HepG2 (cell line): ENCODE results near the gene SSTR5. TPM values are rescaled to one million over a fixed set of nuclear protein-coding genes. Genes with fewer than 3 reads are reported as not detected.
A peak's percentile ranks its signal among the peaks of the same experiment; 100 is the strongest.

Experiments used
- IKZF4 ChIP-seq: sonication (generic); formaldehyde crosslinking; IDR thresholded peaks from 2 replicates; pipeline ENCODE4 v1.5.1; 2020; ENCODE audit warnings: borderline replicate concordance, mild to moderate bottlenecking, low read depth, missing genetic modification reagents; ENCODE audit errors: not compliant biosample characterization
- MTF2 ChIP-seq: sonication (generic); formaldehyde crosslinking; IDR thresholded peaks from 2 replicates; pipeline ENCODE4 v1.5.0; 2020; ENCODE audit warnings: missing genetic modification reagents, borderline replicate concordance
- NFYC ChIP-seq: IDR thresholded peaks from 2 replicates; pipeline ENCODE4 v1.6.1; 2016; ENCODE audit warnings: missing genetic modification reagents, missing compliant biosample characterization
- NR2F2 ChIP-seq: IDR thresholded peaks from 2 replicates; pipeline ENCODE4 v1.6.1; 2012; ENCODE audit warnings: low read depth, inconsistent platforms, borderline replicate concordance
- PHF21A ChIP-seq: sonication (generic); formaldehyde crosslinking; IDR thresholded peaks from 2 replicates; pipeline ENCODE4 v1.5.0; 2020; ENCODE audit warnings: mild to moderate bottlenecking, missing genetic modification reagents
- TAF1 ChIP-seq: sonication (generic); formaldehyde crosslinking; IDR thresholded peaks from 2 replicates; pipeline ENCODE4 v1.4.0; 2020; ENCODE audit warnings: missing genetic modification reagents
- TBL1XR1 ChIP-seq: fragments of 150-350 bp; IDR thresholded peaks from 2 replicates; pipeline ENCODE4 v1.6.1; 2014; ENCODE audit warnings: borderline replicate concordance, low read length; ENCODE audit not compliant: partially characterized antibody
- ZNF329 ChIP-seq: sonication (generic); formaldehyde crosslinking; IDR thresholded peaks from 2 replicates; pipeline ENCODE4 v1.9.0; 2021; ENCODE audit warnings: low read depth, mild to moderate bottlenecking, missing genetic modification reagents
- ZNF547 ChIP-seq: sonication (generic); formaldehyde crosslinking; IDR thresholded peaks from 2 replicates; pipeline ENCODE4 v1.5.1; 2020; ENCODE audit warnings: mild to moderate bottlenecking, missing genetic modification reagents
- ZNF567 ChIP-seq: sonication (generic); formaldehyde crosslinking; IDR thresholded peaks from 2 replicates; pipeline ENCODE4 v1.8.1; 2023; ENCODE audit warnings: mild to moderate bottlenecking, missing genetic modification reagents, borderline replicate concordance
- ZNF614 ChIP-seq: IDR thresholded peaks from 2 replicates; pipeline ENCODE4 v1.6.1; 2018; ENCODE audit warnings: missing biosample characterization, missing genetic modification reagents, inconsistent platforms, borderline replicate concordance
- ZNF674 ChIP-seq: sonication (generic); formaldehyde crosslinking; IDR thresholded peaks from 2 replicates; pipeline ENCODE4 v1.5.0; 2020; ENCODE audit warnings: low read depth, mild to moderate bottlenecking, missing genetic modification reagents
- ZNF777 ChIP-seq: sonication (generic); formaldehyde crosslinking; IDR thresholded peaks from 2 replicates; pipeline ENCODE4 v1.4.0; 2020; ENCODE audit warnings: missing genetic modification reagents
- polyA plus RNA-seq, 8 experiments: library from polyadenylated mRNA; depleted of rRNA in 3 of 8; stranded (reverse) in 7 of 8; unstranded in 1 of 8; fragments of >200 nt; fragmentation: Illumina TruSeq in 4 of 8; extraction: Trizol in 4 of 8; gene quantifications; 2 replicates each; pipeline versions ENCODE4 v1.2.1 to v1.2.3, GENCODE V29; 2011 to 2016; ENCODE audit warnings: low read depth in 4 of 8, missing spikeins in 1 of 8, mixed read lengths in 1 of 8; ENCODE audit not compliant: insufficient read depth in 1 of 8
- total RNA-seq, 5 experiments: library from RNA; depleted of rRNA; stranded (reverse); fragments of >200 nt; fragmentation: Illumina TruSeq; extraction: Trizol; gene quantifications; 2 replicates each; pipeline ENCODE4 v1.2.3, GENCODE V29; 2016; ENCODE audit warnings: low read depth in 1 of 5
- TF ChIP-seq, protein P1 (sequence below), 2 experiments: sonication (generic) in 1 of 2; formaldehyde crosslinking in 1 of 2; IDR thresholded peaks; 2 replicates each; pipeline versions ENCODE4 v1.6.1 to v1.9.0; 2014 to 2022; ENCODE audit warnings: antibody characterized with exemption in 1 of 2, borderline replicate concordance in 1 of 2, inconsistent platforms in 1 of 2, low read depth in 1 of 2, missing genetic modification reagents in 1 of 2
- TF ChIP-seq, protein P2 (sequence below): sonication (generic); formaldehyde crosslinking; conservative IDR thresholded peaks from 2 replicates; pipeline ENCODE4 v1.4.0; 2020; ENCODE audit warnings: missing genetic modification reagents
- TF ChIP-seq, protein P3 (sequence below): IDR thresholded peaks from 2 replicates; pipeline ENCODE4 v1.6.1; 2016; ENCODE audit warnings: mild to moderate bottlenecking, missing biosample characterization, missing genetic modification reagents
- TF ChIP-seq, protein P4 (sequence below): sonication (generic); formaldehyde crosslinking; IDR thresholded peaks from 2 replicates; pipeline ENCODE4 v1.4.0; 2020; ENCODE audit warnings: missing genetic modification reagents, mild to moderate bottlenecking, borderline replicate concordance

Gene SSTR5
- total and polyA plus RNA-seq, 2 of the 13 experiments (the other 11 are each of a cell fraction or from before 2014, with no cell fraction given) = 0.20 to 0.49 TPM

DNA sequence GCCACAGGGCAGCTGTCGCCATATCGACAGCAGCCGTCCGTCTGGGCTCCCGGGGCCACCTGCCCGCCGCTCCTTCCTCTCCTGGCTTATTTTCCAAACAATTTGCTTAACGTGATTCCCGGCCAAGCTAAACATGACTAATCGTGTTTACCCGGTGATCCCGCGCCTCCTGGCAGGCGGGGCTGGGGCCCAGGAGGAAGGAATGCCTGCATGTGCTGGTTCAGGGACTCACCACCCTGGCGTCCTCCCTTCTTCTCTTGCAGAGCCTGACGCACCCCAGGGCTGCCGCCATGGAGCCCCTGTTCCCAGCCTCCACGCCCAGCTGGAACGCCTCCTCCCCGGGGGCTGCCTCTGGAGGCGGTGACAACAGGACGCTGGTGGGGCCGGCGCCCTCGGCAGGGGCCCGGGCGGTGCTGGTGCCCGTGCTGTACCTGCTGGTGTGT is 6.1 kb downstream of the SSTR5 start (continued):
- TF ChIP-seq ZNF777 (CRISPR knock-in tag) = peak; percentile 85
- peak; percentile 57; the same call in 1 of the 2 replicates for TF ChIP-seq NR2F2
- no peak; the same call in 1 of the 2 replicates for TF ChIP-seq ZNF567 (CRISPR knock-in tag)
- peak; percentile 94 for TF ChIP-seq PHF21A (CRISPR knock-in tag)
- 0 out of 2 replicates have a peak, but pooled peaks have one; percentile 40 for TF ChIP-seq ZNF329 (CRISPR knock-in tag)
- TF ChIP-seq, protein P1, sequence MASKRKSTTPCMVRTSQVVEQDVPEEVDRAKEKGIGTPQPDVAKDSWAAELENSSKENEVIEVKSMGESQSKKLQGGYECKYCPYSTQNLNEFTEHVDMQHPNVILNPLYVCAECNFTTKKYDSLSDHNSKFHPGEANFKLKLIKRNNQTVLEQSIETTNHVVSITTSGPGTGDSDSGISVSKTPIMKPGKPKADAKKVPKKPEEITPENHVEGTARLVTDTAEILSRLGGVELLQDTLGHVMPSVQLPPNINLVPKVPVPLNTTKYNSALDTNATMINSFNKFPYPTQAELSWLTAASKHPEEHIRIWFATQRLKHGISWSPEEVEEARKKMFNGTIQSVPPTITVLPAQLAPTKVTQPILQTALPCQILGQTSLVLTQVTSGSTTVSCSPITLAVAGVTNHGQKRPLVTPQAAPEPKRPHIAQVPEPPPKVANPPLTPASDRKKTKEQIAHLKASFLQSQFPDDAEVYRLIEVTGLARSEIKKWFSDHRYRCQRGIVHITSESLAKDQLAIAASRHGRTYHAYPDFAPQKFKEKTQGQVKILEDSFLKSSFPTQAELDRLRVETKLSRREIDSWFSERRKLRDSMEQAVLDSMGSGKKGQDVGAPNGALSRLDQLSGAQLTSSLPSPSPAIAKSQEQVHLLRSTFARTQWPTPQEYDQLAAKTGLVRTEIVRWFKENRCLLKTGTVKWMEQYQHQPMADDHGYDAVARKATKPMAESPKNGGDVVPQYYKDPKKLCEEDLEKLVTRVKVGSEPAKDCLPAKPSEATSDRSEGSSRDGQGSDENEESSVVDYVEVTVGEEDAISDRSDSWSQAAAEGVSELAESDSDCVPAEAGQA (IDR thresholded peaks at IDR 0.05; ENCODE audit: low read depth) = no peak; the same call in 1 of the 2 replicates
- TF ChIP-seq, protein P1 (CRISPR knock-in tag; IDR thresholded peaks at IDR 0.05; ENCODE audit: borderline replicate concordance) = 0 out of 2 replicates have a peak, but pooled peaks have one; percentile 67
- TF ChIP-seq MTF2 = no peak
- TF ChIP-seq, protein P2, sequence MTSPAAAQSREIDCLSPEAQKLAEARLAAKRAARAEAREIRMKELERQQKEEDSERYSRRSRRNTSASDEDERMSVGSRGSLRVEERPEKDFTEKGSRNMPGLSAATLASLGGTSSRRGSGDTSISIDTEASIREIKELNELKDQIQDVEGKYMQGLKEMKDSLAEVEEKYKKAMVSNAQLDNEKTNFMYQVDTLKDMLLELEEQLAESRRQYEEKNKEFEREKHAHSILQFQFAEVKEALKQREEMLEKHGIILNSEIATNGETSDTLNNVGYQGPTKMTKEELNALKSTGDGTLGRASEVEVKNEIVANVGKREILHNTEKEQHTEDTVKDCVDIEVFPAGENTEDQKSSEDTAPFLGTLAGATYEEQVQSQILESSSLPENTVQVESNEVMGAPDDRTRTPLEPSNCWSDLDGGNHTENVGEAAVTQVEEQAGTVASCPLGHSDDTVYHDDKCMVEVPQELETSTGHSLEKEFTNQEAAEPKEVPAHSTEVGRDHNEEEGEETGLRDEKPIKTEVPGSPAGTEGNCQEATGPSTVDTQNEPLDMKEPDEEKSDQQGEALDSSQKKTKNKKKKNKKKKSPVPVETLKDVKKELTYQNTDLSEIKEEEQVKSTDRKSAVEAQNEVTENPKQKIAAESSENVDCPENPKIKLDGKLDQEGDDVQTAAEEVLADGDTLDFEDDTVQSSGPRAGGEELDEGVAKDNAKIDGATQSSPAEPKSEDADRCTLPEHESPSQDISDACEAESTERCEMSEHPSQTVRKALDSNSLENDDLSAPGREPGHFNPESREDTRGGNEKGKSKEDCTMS (CRISPR knock-in tag) = no peak
- TF ChIP-seq ZNF674 (CRISPR knock-in tag) = no peak
- peak; percentile 74; the same call in 1 of the 2 replicates for TF ChIP-seq ZNF614
- peak; percentile 66 for TF ChIP-seq IKZF4
- peak; percentile 57; the same call in 1 of the 2 replicates for TF ChIP-seq TAF1 (CRISPR knock-in tag)
- TF ChIP-seq, protein P3, sequence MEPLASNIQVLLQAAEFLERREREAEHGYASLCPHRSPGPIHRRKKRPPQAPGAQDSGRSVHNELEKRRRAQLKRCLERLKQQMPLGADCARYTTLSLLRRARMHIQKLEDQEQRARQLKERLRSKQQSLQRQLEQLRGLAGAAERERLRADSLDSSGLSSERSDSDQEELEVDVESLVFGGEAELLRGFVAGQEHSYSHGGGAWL (CRISPR knock-in tag) = peak; percentile 34
- TF ChIP-seq NFYC = peak; percentile 48; the same call in 1 of the 2 replicates
- TF ChIP-seq ZNF547 = peak; percentile 47
- no peak for TF ChIP-seq TBL1XR1
- TF ChIP-seq, protein P4, sequence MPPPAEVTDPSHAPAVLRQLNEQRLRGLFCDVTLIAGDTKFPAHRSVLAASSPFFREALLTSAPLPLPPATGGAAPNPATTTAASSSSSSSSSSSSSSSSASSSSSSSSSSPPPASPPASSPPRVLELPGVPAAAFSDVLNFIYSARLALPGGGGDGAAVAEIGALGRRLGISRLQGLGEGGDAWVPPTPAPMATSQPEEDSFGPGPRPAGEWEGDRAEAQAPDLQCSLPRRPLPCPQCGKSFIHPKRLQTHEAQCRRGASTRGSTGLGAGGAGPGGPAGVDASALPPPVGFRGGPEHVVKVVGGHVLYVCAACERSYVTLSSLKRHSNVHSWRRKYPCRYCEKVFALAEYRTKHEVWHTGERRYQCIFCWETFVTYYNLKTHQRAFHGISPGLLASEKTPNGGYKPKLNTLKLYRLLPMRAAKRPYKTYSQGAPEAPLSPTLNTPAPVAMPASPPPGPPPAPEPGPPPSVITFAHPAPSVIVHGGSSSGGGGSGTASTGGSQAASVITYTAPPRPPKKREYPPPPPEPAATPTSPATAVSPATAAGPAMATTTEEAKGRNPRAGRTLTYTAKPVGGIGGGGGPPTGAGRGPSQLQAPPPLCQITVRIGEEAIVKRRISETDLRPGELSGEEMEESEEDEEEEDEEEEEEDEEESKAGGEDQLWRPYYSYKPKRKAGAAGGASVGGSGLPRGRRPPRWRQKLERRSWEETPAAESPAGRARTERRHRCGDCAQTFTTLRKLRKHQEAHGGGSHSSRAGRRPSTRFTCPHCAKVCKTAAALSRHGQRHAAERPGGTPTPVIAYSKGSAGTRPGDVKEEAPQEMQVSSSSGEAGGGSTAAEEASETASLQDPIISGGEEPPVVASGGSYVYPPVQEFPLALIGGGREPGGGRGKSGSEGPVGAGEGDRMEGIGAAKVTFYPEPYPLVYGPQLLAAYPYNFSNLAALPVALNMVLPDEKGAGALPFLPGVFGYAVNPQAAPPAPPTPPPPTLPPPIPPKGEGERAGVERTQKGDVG (CRISPR knock-in tag) = peak; percentile 83; the same call in 1 of the 2 replicates
